Endothelial cell (in vitro differentiated cells): Measurements from ENCODE around the gene CTAGE8. TPM values are rescaled to one million over a fixed set of nuclear protein-coding genes. Genes with fewer than 3 reads are reported as not detected.
A peak's percentile ranks its signal among the peaks of the same experiment; 100 is the strongest.
"Not testable (repeated sequence)": the region's sequence is repeated elsewhere in the genome, so short reads cannot be mapped to it uniquely, and the experiment has no call there.

Experiments
- DNase-seq: peaks from one replicate; pipeline ENCODE4 v3.0.0; 2021; ENCODE audit warnings: low spot score
- H3K27ac Mint-ChIP-seq: one replicate; pipeline ENCODE4 v1.8.0; 2021; ENCODE audit warnings: mixed read lengths, inconsistent platforms; ENCODE audit not compliant: unreplicated experiment
- H3K27me3 Mint-ChIP-seq: one replicate; pipeline ENCODE4 v1.8.0; 2021; ENCODE audit warnings: mild to moderate bottlenecking, moderate library complexity, mixed read lengths, inconsistent platforms; ENCODE audit not compliant: unreplicated experiment
- H3K36me3 Mint-ChIP-seq: one replicate; pipeline ENCODE4 v1.8.0; 2021; ENCODE audit warnings: mild to moderate bottlenecking, low read depth, mixed read lengths, inconsistent platforms; ENCODE audit not compliant: unreplicated experiment
- H3K4me1 Mint-ChIP-seq: one replicate; pipeline ENCODE4 v1.8.0; 2021; ENCODE audit warnings: mild to moderate bottlenecking, mixed read lengths, inconsistent platforms; ENCODE audit not compliant: unreplicated experiment
- H3K4me3 Mint-ChIP-seq: one replicate; pipeline ENCODE4 v1.8.0; 2021; ENCODE audit warnings: mild to moderate bottlenecking, mixed read lengths, inconsistent platforms; ENCODE audit not compliant: unreplicated experiment
- H3K9me3 Mint-ChIP-seq: one replicate; pipeline ENCODE4 v1.8.0; 2021; ENCODE audit warnings: mixed read lengths, inconsistent platforms; ENCODE audit not compliant: unreplicated experiment
- long read RNA-seq: library from polyadenylated mRNA; unstranded; transcript quantifications from one replicate; pipeline ENCODE4 v2.0.0, GENCODE V29; 2020; ENCODE audit not compliant: unreplicated experiment
- total RNA-seq: library from RNA; stranded (reverse); fragmentation: NEBNext Ultra II Directional; extraction: Animal tissue kit (Norgen Biotek cat#: 25700); gene quantifications from one replicate; pipeline ENCODE4 v1.2.1, GENCODE V29; 2021; ENCODE audit not compliant: unreplicated experiment

The CTAGE8 gene
- 0.80 TPM for total RNA-seq
- long read RNA-seq = 0 reads

- H3K36me3 Mint-ChIP-seq, H3K9me3 Mint-ChIP-seq, H3K4me1 Mint-ChIP-seq, H3K4me3 Mint-ChIP-seq, H3K27ac Mint-ChIP-seq, DNase-seq, H3K27me3 Mint-ChIP-seq: not testable (repeated sequence)
These were observed at the start of gene CTAGE8 for GRCh38 chr7:144269188-144269587. CTAGE8 (minus strand) TSS chr7:144269288; CDS start chr7:144269250, 38 bp downstream.

GRCh38 chr7:144317537-144317936 is 48.4 kb upstream of the CTAGE8 start:
- H3K36me3 Mint-ChIP-seq = not testable (repeated sequence)

GRCh38 chr7:144311872-144312469 is 42.9 kb upstream of the CTAGE8 start, which contains the start of gene OR2A1:
OR2A1 (plus strand) TSS chr7:144312419; CDS start chr7:144318125, 5,706 bp downstream.
- H3K4me1 Mint-ChIP-seq, H3K9me3 Mint-ChIP-seq, DNase-seq, H3K4me3 Mint-ChIP-seq, H3K36me3 Mint-ChIP-seq, H3K27ac Mint-ChIP-seq, H3K27me3 Mint-ChIP-seq: not testable (repeated sequence)

More at GRCh38 chr7:144317537-144317936, 48.4 kb upstream of the CTAGE8 start:
- not testable (repeated sequence) for H3K27ac Mint-ChIP-seq, H3K4me1 Mint-ChIP-seq, H3K27me3 Mint-ChIP-seq, DNase-seq, H3K4me3 Mint-ChIP-seq, H3K9me3 Mint-ChIP-seq

GRCh38 chr7:144311218-144311617 is 42.1 kb upstream of the CTAGE8 start:
- not testable (repeated sequence) for DNase-seq, H3K36me3 Mint-ChIP-seq, H3K4me1 Mint-ChIP-seq, H3K4me3 Mint-ChIP-seq, H3K9me3 Mint-ChIP-seq, H3K27me3 Mint-ChIP-seq, H3K27ac Mint-ChIP-seq

GRCh38 chr7:144309702-144310101 is 40.6 kb upstream of the CTAGE8 start:
- not testable (repeated sequence) for H3K4me1 Mint-ChIP-seq, H3K9me3 Mint-ChIP-seq, H3K27me3 Mint-ChIP-seq, H3K4me3 Mint-ChIP-seq, DNase-seq, H3K36me3 Mint-ChIP-seq, H3K27ac Mint-ChIP-seq

GRCh38 chr7:144305156-144305555 is 36.1 kb upstream of the CTAGE8 start:
- H3K27ac Mint-ChIP-seq, DNase-seq, H3K27me3 Mint-ChIP-seq, H3K4me3 Mint-ChIP-seq, H3K9me3 Mint-ChIP-seq, H3K4me1 Mint-ChIP-seq, H3K36me3 Mint-ChIP-seq: not testable (repeated sequence)

GRCh38 chr7:144303607-144304006 is 34.5 kb upstream of the CTAGE8 start:
- DNase-seq, H3K4me1 Mint-ChIP-seq, H3K36me3 Mint-ChIP-seq, H3K4me3 Mint-ChIP-seq, H3K27ac Mint-ChIP-seq, H3K27me3 Mint-ChIP-seq, H3K9me3 Mint-ChIP-seq: not testable (repeated sequence)

GRCh38 chr7:144302578-144303303 is 33.7 kb upstream of the CTAGE8 start:
- not testable (repeated sequence) for H3K27ac Mint-ChIP-seq

GRCh38 chr7:144293794-144294499 is 24.9 kb upstream of the CTAGE8 start:
- H3K9me3 Mint-ChIP-seq, H3K27ac Mint-ChIP-seq, H3K4me3 Mint-ChIP-seq, H3K27me3 Mint-ChIP-seq, H3K4me1 Mint-ChIP-seq, H3K36me3 Mint-ChIP-seq: not testable (repeated sequence)
- DNase-seq = peak; percentile 21

More at GRCh38 chr7:144302578-144303303, 33.7 kb upstream of the CTAGE8 start:
- H3K36me3 Mint-ChIP-seq, H3K9me3 Mint-ChIP-seq, H3K27me3 Mint-ChIP-seq, H3K4me1 Mint-ChIP-seq, H3K4me3 Mint-ChIP-seq, DNase-seq: not testable (repeated sequence)

GRCh38 chr7:144292384-144293161 is 23.5 kb upstream of the CTAGE8 start:
- not testable (repeated sequence) for H3K27ac Mint-ChIP-seq

GRCh38 chr7:144291607-144292006 is 22.5 kb upstream of the CTAGE8 start:
- not testable (repeated sequence) for H3K27ac Mint-ChIP-seq, H3K4me1 Mint-ChIP-seq, H3K27me3 Mint-ChIP-seq, DNase-seq, H3K4me3 Mint-ChIP-seq, H3K9me3 Mint-ChIP-seq, H3K36me3 Mint-ChIP-seq

More at GRCh38 chr7:144292384-144293161, 23.5 kb upstream of the CTAGE8 start:
- not testable (repeated sequence) for H3K9me3 Mint-ChIP-seq, H3K4me3 Mint-ChIP-seq, H3K4me1 Mint-ChIP-seq, H3K27me3 Mint-ChIP-seq, H3K36me3 Mint-ChIP-seq
- DNase-seq = peak; percentile 5
